Smooth muscle cell (in vitro differentiated cells): ENCODE results near the gene ARMC8. TPM values are rescaled to one million over a fixed set of nuclear protein-coding genes. Genes with fewer than 3 reads are reported as not detected.

ENCODE experiments used
- DNase-seq: peaks from one replicate; lab custom pipeline; 2025; ENCODE audit not compliant: unreplicated experiment; lab: John Stamatoyannopoulos, UW
- H2AFZ ChIP-seq: fragments of 200-600 bp; sonication (generic); 2 replicates; pipeline ENCODE4 v1.6.0; 2016; ENCODE audit warnings: antibody characterized with exemption, low read depth, mild to moderate bottlenecking
- H3F3A ChIP-seq: fragments of 200-600 bp; sonication (generic); 2 replicates; pipeline ENCODE4 v1.6.0; 2017; ENCODE audit warnings: antibody characterized with exemption, low read depth
- H3K27ac ChIP-seq: fragments of 200-600 bp; sonication (generic); 2 replicates; pipeline ENCODE4 v1.5.1; 2016; ENCODE audit warnings: low read depth, mild to moderate bottlenecking
- H3K27me3 ChIP-seq: fragments of 200-600 bp; sonication (generic); 2 replicates; pipeline ENCODE4 v1.6.1; 2016; ENCODE audit warnings: low read depth, mild to moderate bottlenecking
- H3K36me3 ChIP-seq: fragments of 200-600 bp; sonication (generic); 2 replicates; pipeline ENCODE4 v1.5.1; 2016; ENCODE audit warnings: low read depth
- H3K4me1 ChIP-seq: fragments of 200-600 bp; sonication (generic); 2 replicates; pipeline ENCODE4 v1.5.1; 2016; ENCODE audit warnings: low read depth
- H3K4me2 ChIP-seq: fragments of 200-600 bp; sonication (generic); 2 replicates; pipeline ENCODE4 v1.6.0; 2016; ENCODE audit warnings: mild to moderate bottlenecking
- H3K4me3 ChIP-seq: fragments of 200-600 bp; sonication (generic); 2 replicates; pipeline ENCODE4 v1.5.1; 2016; ENCODE audit warnings: mild to moderate bottlenecking
- H3K79me2 ChIP-seq: fragments of 200-600 bp; sonication (generic); 2 replicates; pipeline ENCODE4 v1.6.0; 2016; ENCODE audit warnings: low read depth, mild to moderate bottlenecking
- H3K9ac ChIP-seq: fragments of 200-600 bp; sonication (generic); 2 replicates; pipeline ENCODE4 v1.6.0; 2016; ENCODE audit warnings: low read depth
- H3K9me3 ChIP-seq: fragments of 200-600 bp; sonication (generic); replicated peaks from 2 replicates; pipeline ENCODE4 v1.5.1; 2016; ENCODE audit warnings: low read depth
- H4K20me1 ChIP-seq: fragments of 200-600 bp; sonication (generic); 2 replicates; pipeline ENCODE4 v1.6.0; 2016; ENCODE audit warnings: low read depth
- CTCF ChIP-seq: fragments of 200-600 bp; sonication (generic); IDR thresholded peaks from 2 replicates; pipeline ENCODE4 v1.5.1; 2017; ENCODE audit warnings: borderline replicate concordance, mild to moderate bottlenecking, antibody characterized with exemption; ENCODE audit not compliant: insufficient read depth, poor library complexity, severe bottlenecking
- WGBS: methylation state at CpG from one replicate; pipeline ENCODE4 v1.1.7; 2016; ENCODE audit warnings: low lambda C conversion rate; 5-methylcytosine and 5-hydroxymethylcytosine counted together
- polyA plus RNA-seq: library from polyadenylated mRNA; unstranded; fragments of >200 nt; fragmentation: Nextera tagmentation; extraction: Ambion mirVana; gene quantifications from 2 replicates; pipeline ENCODE4 v1.2.1, GENCODE V29; 2016
- total RNA-seq: library from RNA; depleted of rRNA; stranded (reverse); fragments of >200 nt; gene quantifications from 2 replicates; pipeline ENCODE4 v1.2.3, GENCODE V29; 2014

Gene ARMC8
- total and polyA plus RNA-seq, 2 experiments from 2014 or later: 22.6 to 39.3 TPM

GRCh38 chr3:138196023-138196422 is 8.9 kb downstream of the ARMC8 start:
- no peaks in the 10 kb centered on the region for H3F3A ChIP-seq
- 88% methylated on average over 2 of the region's 2 CpGs for WGBS

DNA sequence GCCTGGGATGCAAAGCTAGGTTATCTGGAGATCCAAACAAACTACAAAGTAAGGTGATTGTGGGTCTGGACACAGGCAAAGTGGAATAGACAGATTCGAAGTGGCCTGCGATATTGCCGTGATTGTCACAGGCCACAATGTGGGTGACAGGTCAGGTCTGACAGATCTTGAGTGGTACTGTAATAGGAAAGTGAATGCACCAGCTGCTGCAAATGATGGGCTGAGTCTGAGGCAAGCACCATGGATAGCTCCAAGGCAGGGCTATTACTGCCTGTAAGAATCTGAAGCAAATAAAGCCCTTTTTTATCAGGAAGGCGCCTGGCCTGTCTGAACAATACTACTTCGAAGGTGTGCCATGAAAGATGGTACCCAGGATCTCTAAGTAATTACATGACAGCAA is 10.0 kb downstream of the ARMC8 start:
- Histone ChIP-seq H3K79me2 (peaks cover 93% of the 10 kb centered on the region), H3K4me3 (no peak overlapping the region), H2AFZ (no peak overlapping the region), H3K4me2 (no peak overlapping the region), H3K27me3 (no peaks in the 10 kb centered on the region), H3K9me3 (no peaks in the 10 kb centered on the region), H3K36me3 (no peaks in the 10 kb centered on the region), H3F3A (no peaks in the 10 kb centered on the region), H3K4me1 (no peaks in the 10 kb centered on the region), H3K27ac (no peak overlapping the region), H4K20me1 (peaks cover 98% of the 10 kb centered on the region), H3K9ac (no peak overlapping the region)
- 89% methylated on average over 5 of the region's 5 CpGs for WGBS
- no peak for DNase-seq
- no peak for TF ChIP-seq CTCF

More at GRCh38 chr3:138196023-138196422, 8.9 kb downstream of the ARMC8 start:
- Histone ChIP-seq H3K4me1 (no peaks in the 10 kb centered on the region), H3K79me2 (peaks cover 93% of the 10 kb centered on the region), H3K36me3 (no peaks in the 10 kb centered on the region), H3K9me3 (no peaks in the 10 kb centered on the region), H3K27ac (no peak overlapping the region), H2AFZ (no peak overlapping the region), H4K20me1 (peaks cover 98% of the 10 kb centered on the region), H3K9ac (no peak overlapping the region), H3K27me3 (no peaks in the 10 kb centered on the region), H3K4me3 (no peak overlapping the region), H3K4me2 (no peak overlapping the region)
- DNase-seq: no peak
- TF ChIP-seq CTCF: no peak

DNA sequence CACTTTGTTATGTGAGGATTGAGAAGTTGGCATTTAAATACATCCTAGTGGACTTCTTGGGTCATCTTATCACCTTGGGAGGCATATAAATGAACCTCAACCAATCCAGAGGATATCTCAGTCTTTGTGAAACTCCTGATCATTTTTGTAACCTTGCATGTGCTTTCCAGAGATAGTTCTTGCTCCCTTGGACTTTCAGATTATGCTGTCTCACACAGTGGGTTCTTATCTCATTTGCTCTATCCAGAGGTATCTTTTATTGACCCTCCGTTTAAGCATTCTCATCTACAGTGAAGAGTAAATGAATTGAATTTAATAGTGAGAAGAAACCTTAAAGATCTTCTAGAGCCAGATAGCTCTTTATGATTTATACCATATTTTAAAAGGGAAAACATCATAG is 10.4 kb downstream of the ARMC8 start:
- H3F3A ChIP-seq: no peaks in the 10 kb centered on the region
- no peak overlapping the region for H2AFZ ChIP-seq
- H3K36me3 ChIP-seq: no peaks in the 10 kb centered on the region
- TF ChIP-seq CTCF: no peak
- no peak overlapping the region for H3K27ac ChIP-seq
- WGBS: 100% methylated on average over 1 of the region's 1 CpG
- H4K20me1 ChIP-seq: peaks cover 98% of the 10 kb centered on the region
- H3K9ac ChIP-seq: no peak overlapping the region
- no peaks in the 10 kb centered on the region for H3K27me3 ChIP-seq
- no peaks in the 10 kb centered on the region for H3K4me1 ChIP-seq
- H3K79me2 ChIP-seq: peaks cover 93% of the 10 kb centered on the region
- no peak for DNase-seq
- no peak overlapping the region for H3K4me3 ChIP-seq
- H3K9me3 ChIP-seq: no peaks in the 10 kb centered on the region
- H3K4me2 ChIP-seq: no peak overlapping the region

DNA sequence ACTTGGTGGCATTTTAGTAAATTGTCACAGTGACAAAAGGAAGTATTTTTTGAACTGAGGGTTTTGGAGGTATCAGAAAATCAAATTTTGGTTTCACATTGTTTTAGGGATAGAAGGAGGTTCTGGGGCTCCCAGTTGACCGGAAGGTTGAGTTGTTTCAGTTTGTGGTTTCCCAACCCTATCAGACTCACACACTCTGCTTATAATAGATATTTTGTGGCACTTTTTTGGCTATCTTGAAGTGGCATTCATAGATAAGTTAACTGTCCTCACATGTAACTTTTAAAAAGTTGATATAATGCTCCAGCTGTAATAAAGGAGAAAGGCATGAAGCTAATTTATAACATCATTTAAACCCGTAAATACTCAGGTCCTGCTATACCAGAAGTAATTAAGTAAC is 12.8 kb downstream of the ARMC8 start:
- H3K79me2 ChIP-seq: peaks cover 95% of the 10 kb centered on the region
- TF ChIP-seq CTCF: no peak
- H4K20me1 ChIP-seq: peaks cover 100% of the 10 kb centered on the region
- no peak overlapping the region for H2AFZ ChIP-seq
- H3K27me3 ChIP-seq: no peaks in the 10 kb centered on the region
- no peak overlapping the region for H3K4me3 ChIP-seq
- 96% methylated on average over 2 of the region's 2 CpGs for WGBS
- no peak overlapping the region for H3K4me2 ChIP-seq
- no peak overlapping the region for H3K27ac ChIP-seq
- H3K36me3 ChIP-seq: no peaks in the 10 kb centered on the region
- H3K9ac ChIP-seq: no peak overlapping the region
- no peak for DNase-seq
- no peaks in the 10 kb centered on the region for H3K9me3 ChIP-seq
- no peaks in the 10 kb centered on the region for H3K4me1 ChIP-seq
- H3F3A ChIP-seq: no peaks in the 10 kb centered on the region
